Medulla oblongata (tissue), 1 donor: ENCODE results near the gene SLC43A3.
A peak's percentile ranks its signal among the peaks of the same experiment; 100 is the strongest.
"Not testable (repeated sequence)": the region's sequence is repeated elsewhere in the genome, so short reads cannot be mapped to it uniquely, and the experiment has no call there.

Source experiments
- DNase-seq: peaks from one replicate; pipeline ENCODE4 v3.0.0-alpha.2; 2015; ENCODE audit errors: extremely low spot score

SLC43A3 gene

GRCh38 chr11:57406337-57406904, 20.5 kb downstream of the SLC43A3 start:
- DNase-seq = no peak

DNA sequence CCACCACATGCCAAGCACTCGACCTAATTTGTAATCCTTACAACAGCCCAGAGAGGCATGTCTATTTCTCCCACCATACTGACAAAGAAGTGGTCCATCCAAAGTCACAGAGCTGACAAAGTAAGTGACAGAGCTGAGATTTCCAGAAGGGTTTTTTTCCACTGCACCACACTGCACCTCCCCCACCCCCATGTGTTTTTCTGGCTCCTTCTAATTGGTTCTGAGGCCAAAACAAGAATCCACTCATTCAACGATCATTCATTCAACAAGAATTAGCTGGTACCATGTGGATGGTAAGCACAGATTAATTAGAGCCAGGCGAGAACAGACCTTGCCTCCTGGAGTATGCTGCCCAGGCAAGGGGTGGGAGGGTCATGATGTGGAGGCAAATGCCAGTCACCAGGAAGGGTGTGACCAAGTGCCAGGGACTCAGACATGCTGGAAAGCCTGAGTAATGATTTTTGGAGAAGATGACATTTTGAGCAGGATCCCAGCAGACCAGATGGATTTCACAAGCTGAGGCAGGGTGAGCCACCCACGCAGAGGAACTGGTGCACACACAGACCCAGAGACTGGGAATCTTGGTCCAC, 21.6 kb downstream of the SLC43A3 start:
- DNase-seq = no peak

DNA sequence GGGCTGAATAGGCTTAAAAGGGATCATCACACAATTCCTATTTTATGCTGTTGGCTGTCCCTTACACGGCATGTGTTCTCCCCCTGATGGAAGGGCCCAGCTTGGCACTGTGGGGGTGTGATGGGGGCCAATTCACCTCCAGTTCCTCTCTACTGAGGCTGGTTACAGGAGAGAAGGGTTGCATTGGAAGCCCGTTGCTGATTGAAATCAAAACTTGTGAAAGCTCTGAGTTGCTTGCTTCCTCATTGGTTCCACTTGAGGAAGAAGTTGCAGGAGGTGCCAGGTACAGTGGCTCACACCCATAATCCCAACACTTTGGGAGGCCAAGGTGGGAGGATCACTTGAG, 23.1 kb downstream of the SLC43A3 start:
- DNase-seq = no peak

DNA sequence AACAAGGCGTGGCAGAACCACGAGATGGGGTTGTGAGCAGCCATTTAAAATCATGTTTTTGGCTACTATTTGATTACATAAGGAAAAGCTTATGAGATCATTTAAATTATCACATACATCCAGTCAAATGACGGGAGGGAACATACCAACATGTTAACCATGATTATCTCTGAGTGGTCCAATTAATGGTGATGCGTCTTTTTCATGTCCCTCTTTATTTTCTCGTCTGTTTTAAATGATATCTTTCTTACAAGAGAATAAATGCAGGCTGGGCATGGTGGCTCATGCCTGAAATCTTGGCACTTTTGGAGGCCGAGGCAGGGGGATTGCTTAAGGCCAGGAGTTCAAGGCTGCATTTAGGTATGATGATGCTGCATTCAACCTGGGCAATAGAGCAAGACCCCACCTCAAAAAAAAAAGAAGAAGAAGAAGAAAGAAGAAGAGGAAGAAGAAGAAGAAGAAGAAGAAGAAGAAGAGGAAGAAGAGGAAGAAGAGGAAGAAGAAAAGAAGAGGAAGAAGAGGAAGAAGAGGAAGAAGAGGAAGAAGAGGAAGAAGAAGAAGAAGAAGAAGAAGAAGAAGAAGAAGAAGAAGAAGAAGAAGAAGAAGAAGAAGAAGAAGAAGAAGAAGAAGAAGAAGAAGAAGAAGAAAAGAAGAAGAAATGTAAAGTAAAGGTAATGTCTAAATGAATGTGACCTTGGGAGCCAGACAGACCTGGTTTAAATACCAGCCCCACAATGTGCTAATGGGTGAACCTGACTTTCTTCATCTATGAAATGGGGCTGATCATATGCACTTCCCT, 23.7 kb downstream of the SLC43A3 start:
- DNase-seq = not testable (repeated sequence)

DNA sequence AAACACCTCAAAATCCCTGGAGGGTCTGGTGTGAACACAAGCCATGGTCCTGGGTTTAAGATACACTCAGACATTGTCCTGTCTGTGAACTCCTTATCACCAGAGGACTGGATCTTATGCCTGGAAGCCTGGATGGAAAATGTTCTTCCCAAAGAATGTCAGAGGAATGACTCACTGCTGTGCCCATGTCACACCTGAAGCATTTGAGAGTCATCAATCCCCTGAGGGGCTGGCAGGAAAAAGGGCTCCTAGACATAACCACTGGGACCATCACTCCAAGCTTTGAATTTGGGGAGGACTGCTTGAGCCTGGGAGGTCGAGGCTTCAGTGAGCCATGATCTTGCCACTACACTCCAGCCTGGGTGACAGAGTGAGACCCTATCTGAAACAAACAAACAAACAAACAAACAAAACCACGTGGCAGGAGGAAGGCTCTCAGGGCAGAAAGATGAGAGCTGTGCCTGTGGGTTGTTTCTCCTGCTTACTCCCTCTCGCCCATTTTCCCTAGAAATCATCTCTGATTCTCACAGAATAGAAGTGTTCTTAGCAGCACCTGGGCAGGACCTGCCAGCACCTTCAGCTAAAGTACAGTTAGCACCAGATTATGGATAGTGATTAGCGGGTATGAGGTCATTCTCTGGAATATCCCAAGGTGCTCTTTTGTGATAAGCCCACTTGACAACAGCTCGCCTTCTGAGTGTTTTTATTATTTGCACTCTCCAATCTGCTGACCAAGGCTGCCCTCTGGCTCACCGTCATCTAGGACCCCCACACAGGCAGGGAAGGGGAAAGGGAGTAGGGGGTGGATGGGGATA, 24.5 kb downstream of the SLC43A3 start:
- no peak for DNase-seq

DNA sequence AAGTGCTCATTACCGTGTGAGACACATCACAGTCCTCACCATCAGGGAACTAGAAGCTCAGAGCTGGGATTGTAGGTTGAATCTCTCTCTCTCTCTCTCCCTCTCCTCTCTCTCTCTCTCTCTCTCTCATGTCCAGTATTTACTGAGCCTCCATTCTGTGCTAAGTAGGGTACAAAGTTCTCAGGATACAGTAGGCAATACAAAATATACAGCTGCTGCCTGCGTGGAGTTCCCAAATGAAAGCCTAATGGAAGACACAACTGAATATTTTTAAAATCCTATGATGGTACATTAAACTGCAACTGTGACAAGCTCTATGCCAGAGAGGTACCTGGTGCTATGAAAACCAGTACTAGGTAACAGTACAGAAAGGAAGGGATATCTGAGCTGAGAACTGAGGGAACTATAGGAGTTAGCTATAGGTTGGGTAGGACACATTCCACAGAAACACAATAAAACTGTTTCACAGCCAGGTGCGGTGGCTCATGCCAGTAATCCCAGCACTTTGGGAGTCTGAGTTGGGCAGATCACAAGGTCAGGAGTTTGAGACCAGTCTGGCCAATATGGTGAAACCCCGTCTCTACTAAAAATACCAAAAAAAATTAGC, 26.8 kb downstream of the SLC43A3 start:
- DNase-seq = no peak

DNA sequence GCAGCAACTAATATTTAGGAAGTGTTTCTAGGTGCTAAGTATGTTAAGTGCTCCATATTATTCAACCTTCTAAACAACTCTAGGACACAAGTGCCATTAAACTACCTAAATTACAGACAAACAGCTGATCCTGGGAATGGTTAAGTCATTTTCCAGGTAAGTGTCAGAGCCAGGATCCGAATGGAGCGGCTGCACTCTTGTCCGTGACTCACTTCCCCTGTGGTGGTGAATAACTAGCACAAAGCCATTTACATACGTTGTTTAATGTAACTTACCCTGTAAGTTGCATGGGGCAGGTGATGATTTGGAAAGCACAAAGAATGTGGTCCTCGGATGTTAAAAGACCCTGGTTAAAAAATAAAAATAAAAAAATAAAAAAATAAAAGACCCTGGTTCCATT, 27.7 kb downstream of the SLC43A3 start:
- no peak for DNase-seq

GRCh38 chr11:57397394-57397990, 29.4 kb downstream of the SLC43A3 start:
- no peak for DNase-seq

DNA sequence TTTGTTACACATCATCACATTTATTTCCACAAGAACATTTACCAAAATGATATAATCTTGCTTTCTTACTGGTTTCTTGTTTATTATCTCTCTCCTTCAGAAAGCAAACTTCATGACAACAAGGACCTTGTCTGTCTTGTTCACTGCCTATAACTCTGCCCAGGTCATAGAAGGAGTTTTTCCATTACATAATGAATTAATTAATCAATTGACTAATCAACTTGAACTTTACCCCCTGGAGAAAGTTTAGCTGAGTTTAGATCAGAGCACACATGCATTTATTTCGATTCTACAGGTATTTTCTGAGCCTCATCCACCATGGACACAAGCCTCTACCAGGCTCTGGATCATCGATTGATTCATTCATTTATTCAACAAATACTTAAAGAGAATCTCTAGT, 30.2 kb downstream of the SLC43A3 start:
- DNase-seq = no peak

- no peak for DNase-seq
Observed at GRCh38 chr11:57395905-57396623, 30.9 kb downstream of the SLC43A3 start.

DNA sequence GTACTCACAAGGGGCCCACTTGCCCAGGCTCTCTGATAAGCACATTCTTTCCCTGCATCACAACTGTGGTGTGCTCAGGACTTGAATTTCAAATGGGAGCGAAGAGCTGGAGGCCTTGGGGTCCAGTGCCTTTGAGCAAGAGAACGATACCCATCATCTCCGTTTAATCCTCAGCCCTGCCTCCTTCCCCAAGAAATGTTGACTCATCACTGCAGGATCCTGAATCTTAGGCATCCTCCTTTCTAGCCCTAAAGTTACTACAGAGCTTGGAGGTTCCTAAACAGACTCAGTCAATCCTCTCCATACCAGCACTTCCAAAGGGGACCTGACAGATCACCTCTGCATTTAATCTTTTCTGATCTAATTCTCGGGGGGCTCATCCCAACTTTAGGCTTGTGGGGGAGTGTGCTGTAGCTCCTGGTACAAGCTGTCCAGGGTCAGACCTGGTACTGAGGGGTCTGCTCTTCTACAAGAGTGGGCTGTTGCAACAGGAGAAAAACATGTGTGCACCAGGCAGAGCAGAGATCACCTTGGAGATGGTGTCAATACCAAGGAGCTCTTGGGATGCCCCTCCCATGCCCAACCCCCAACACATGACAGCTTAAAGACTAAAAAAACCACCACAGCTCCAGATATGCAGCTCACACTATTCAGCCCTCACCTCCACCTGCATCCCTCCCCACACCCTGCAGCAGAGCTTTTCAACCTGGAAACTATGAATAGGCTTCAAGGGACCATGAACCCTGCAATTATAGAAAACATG, 32.5 kb downstream of the SLC43A3 start:
- no peak for DNase-seq

DNA sequence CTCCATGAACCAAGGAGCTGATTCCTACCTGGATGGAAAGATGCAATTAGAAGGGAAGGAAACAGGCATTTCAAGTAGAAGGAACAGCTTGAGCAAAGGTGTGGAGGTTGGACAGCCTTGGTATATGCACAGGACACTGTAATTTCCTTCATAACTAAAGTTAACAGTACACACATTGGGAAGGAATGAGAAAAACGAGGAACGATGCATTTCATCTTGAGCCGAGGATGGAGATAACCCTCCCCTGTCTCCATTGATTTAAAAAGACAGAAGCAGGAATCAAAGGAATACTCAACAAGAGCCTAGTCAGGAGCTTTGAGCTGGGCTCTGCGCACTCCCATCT, 34.2 kb downstream of the SLC43A3 start:
- DNase-seq = no peak

DNA sequence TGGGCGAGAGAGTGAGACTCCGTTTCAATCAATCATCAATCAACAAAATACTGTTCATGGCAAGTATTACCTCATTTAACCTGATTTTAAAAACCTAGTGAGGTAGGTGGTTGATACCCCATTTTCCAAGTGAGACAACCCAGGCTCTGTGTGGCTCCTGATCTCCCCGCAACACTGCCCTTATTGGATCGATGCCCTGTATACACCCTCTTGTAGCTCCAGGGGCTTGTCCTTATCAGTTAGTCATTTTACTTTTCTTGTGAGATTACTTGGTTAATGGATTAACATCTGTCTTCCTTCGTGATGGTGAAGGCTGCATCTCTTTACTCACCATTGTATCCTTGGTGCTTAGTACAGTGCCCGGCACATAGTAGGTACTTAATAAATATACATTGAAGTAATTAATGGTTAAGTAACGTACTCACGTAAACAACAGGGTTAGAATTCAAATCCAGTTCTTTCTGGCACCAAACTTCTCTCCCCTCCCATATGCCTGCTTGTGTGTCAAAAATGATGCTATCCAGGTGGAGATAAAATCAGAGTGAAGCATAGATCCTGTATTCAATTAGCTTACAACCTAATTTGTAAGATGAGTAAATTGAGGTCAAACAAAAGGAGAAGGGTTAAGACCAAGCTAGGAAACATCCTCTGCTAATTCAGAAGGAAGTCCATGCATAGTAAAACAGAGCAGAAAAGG, 34.7 kb downstream of the SLC43A3 start:
- DNase-seq = no peak

- no peak for DNase-seq
Observed at GRCh38 chr11:57391539-57391938, 35.4 kb downstream of the SLC43A3 start.

GRCh38 chr11:57391111-57391510, 35.8 kb downstream of the SLC43A3 start:
- DNase-seq = no peak

DNA sequence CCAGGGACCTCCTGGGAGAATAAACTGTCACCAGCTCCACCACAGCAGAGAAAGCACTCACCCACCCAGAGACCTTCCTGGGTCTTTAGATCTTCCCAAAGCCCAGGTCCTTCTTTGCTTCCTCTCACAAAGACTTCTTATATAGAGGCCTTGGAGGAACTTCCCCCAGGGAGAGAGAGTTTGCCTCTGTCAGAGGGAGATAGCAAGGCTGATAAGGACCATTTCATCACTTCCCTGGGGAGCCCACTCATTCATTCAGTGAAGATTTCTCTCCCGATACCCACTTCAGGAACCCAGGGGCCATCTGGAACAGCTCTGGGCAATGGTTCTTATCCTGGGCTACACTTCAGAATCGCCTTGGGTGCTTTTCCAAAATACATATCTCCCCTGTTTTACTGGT, 36.4 kb downstream of the SLC43A3 start, which contains the start of gene PRG2:
PRG2 (minus strand) TSS at position 116 of the 400 bp plus-strand sequence. CDS start 706 bp downstream, outside the sequence.
- DNase-seq = no peak

- DNase-seq = peak; percentile 72
Observed at GRCh38 chr11:57387289-57388030, 39.5 kb downstream of the SLC43A3 start.

GRCh38 chr11:57386178-57386940, 40.6 kb downstream of the SLC43A3 start:
- no peak for DNase-seq
